H4 (cell line): ENCODE measurements around the gene TMEM141. TPM values are rescaled to one million over a fixed set of nuclear protein-coding genes. Genes with fewer than 3 reads are reported as not detected.
"Not testable (repeated sequence)": the region's sequence is repeated elsewhere in the genome, so short reads cannot be mapped to it uniquely, and the experiment has no call there.

ENCODE experiments used
- DNase-seq: peaks from one replicate; pipeline ENCODE4 v3.0.0-alpha.2; 2015; ENCODE audit warnings: low spot score
- total RNA-seq: library from RNA; depleted of rRNA; stranded (reverse); fragments of >200 nt; shearing (Covaris generic); gene quantifications from 2 replicates; pipeline ENCODE4 v1.2.3, GENCODE V29; 2014

The TMEM141 gene
- total RNA-seq, 1 experiment from 2014 or later, result 87.0 TPM

DNA sequence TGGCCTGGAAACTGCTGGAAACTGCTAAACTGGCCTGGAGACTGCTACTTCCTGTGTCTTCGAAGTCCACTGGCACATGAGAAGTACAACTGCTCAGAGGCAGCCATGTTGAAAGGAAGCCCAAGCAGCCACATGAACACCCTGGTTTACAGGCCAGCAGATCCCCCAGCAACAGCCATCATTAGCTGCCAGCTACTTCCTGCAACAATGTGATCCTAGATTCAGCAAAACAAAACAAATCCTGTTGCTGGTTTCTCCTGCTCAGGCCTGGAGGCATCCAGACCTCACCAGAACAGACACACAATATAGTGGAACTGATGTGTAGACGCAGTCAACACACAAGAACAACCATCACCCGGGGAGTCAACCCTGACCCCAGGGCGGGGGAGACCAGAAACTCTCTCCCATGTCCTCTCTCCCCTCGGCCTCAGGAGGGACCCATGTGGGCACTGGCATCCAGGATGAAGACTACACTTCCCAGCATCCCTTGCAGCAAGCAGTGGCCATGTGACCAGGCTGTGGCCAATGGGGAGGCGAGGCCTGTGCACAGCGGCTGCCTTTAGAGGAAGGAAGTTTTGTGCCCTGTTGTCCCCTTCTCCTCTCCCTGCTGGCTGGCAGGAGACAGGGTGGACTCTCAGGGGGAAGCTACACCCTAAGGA lies 17.6 kb upstream of the TMEM141 start:
- DNase-seq, result no peak

DNA sequence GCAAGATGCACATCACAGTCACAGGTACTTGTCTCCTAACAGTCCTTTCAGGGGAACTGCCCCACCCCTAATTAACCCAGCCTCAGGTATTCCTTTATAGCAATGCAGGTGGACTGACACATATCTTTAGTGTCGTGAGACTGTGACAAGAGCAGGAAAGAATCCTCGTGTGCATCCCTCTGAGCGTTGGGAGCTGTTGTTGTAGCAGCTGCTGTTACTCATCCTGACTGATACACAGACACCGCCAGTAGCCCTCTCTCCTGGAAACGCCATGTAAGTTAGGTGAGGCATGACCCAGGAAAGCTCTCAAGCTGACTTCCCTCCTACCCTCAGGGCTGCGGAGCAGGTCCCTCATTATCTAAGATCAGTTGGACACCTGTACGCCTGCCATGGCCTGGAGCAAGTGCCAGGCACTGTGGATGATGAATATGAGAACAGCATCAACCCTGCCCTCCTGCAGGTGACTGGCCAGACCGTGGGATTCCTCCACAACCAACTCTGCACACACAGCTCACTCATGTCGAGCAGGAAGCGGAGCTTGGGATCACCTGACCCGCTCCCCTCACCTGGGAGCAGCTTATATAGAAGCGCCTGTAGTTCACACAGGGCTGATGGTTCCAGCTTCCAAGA lies 16.6 kb upstream of the TMEM141 start:
- DNase-seq, result no peak

DNA sequence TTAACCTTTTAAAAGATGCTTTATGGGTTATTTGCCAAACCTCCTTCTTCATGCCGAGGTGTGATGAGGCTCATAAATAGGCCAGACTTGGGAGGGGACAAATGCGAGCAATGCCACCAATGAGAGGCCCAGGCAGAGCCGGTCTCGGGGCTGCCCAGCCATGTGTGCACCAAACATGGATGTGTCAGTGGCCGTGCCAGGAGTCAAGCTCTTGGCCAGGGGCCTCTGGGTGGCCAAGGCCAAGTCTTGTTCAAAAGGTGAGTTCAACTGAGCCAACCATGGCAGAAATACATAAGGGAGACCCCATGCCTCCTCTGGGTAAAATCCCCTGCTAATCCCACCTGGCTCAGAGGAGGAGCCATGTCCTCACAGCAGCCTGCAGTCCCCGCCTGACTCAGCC lies 16.0 kb upstream of the TMEM141 start:
- no peak for DNase-seq

DNA sequence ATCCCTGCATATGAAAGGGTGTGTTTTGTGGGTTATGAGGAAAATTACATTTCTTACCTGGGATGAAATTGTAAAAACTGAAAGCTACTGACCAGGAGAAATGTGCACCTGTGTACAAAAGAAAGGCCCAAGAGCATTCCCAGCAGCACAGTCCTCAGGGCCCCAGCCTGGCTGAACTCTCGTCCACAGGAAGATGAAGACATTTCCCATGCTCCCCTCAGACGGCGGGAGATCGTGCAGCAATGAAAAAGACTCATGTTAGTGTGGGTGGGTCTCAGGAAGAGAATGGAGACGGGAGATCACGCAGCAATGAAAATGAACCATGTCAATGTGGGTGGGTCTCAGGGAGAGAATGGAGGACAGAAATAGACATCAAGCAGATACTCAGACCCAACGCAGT lies 14.2 kb upstream of the TMEM141 start:
- DNase-seq, result no peak

DNA sequence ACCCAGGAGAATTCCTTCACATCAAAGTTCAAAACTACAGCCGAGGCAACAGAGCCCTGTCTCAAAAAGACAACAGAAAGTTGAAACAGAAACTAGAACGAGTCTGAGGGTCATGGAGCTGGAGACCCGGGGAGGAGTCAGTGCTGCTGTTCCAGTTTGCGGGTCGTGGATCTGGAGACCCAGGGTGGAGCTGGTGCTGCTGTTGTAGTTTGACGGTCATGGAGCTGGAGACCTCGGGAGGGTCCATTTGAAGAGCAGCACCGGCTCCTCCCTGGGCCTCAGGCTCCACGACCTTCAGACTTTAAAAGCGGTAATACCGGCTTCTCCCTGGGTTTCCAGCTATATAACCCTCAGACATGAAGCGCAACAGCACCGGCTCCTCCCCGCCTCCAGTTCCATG lies 13.8 kb upstream of the TMEM141 start:
- no peak for DNase-seq

DNA sequence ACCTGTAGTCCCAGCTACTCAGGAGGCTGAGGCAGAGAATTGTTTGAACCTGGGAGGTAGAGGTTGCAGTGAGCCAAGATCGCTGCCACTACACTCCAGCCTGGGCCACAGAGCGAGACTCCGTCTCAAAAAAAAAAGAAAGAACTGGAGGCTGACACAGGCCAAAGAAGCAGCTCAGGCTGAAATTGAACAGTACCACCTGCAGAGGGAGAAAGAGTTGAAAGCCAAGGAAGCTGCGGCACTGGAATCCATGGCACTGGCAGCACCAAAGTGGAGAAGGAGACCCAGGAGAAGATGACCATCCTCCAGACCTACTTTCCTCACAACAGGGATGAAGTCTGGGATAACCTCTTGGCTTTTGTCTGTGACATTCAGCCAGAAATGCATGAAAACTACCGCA lies 11.3 kb upstream of the TMEM141 start:
- DNase-seq, result no peak

DNA sequence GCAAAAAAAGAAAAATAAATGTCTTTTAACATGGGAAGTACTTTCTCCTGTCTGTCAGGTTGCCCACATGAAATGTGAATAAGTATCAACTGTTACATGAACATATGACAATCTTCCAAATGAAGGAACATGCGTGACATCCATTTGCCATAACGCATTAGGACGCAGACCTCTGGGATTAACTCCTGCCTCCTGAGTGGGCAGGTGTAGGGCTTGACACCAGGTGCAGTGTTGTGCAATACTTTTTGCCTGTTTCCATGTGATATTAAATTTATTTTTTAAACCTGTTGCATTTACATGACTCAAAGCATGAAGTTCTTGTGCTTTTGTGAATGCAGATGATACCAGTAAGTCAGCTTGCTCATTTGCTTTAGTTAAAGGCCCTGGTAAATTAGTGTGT lies 8.7 kb upstream of the TMEM141 start:
- no peak for DNase-seq

DNA sequence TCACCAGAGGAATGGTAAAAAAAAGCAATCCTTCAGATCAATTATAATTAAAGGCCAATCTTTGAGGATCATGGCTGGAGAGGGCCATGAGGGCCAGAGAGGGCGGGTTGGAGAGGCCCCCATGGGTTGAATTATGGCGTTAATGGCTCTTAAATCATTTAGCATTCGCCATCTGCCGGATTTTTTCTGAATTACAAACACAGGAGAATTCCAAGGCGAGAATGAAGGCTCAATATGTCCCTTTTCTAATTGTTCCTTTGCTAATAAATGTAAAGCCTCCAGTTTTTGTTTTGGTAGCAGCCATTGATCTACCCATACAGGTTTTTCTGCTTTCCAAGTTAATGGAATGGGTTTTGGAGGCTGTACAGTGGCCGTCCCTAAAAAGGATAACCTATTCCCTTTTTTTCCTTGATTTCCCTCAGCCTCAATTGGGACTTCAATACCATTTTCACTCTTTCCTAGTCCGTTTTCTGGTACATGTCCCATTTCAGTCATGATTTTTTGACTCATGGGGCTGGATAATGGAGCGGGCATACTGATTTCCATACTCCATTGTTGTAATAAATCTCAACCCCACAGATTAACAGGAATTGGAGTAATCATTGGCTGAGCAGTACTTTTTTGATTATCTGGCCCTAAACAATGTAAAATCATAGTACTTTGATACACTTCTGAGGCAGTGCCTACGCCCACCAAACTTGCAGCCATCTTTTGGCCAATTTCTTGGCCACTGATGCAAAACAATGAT lies 6.7 kb upstream of the TMEM141 start:
- DNase-seq, result no peak

DNA sequence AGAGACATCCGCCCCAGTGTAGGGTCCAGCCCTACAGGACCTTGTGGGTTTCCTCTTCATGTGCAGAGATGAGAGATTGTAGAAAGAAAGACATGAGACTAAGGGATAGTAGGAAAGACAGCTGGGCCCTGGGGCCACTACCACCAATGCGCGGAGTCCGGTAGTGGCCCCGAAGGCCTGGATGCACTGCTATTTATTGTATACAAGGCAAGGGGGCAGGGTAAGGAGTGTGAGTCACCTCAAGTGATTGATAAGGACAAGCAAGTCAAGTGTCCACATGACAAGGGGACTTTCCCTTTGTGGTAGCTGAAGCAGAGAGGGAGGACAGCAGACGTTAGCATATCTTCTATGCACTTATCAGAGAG lies 6.2 kb upstream of the TMEM141 start:
- no peak for DNase-seq

DNA sequence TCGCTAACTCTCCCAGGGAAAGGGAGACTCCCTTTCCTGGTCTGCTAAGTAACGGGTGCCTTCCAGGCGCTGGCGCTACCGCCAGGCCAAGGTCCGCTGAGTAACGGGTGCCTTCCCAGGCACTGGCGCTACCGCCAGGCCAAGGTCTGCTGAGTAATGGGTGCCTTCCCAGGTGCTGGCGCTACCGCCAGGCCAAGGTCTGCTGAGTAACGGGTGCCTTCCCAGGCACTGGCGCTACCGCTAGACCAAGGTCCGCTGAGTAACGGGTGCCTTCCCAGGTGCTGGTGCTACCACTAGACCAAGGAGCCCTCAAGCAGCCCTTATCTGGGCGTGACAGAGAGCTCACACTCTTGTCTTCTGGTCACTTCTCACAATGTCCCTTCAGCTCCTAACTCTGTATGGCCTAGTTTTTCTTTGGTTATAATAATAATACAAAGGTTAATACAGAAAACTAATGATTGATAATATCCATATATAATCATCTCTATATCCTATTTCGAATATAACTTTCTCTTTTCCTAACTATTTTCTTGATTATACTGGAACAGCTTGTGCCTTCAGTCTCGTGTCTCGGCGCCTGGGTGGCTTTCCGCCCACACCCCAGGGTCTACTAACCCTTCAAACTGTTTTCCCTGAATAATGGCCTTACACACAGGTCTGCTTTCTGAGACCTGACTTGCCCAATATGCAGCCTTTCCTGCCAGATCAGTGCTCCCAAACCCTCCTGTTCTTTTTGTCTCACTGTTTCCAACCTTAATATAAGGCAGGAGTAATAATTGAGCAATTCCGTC lies 5.4 kb upstream of the TMEM141 start:
- DNase-seq, result not testable (repeated sequence)

DNA sequence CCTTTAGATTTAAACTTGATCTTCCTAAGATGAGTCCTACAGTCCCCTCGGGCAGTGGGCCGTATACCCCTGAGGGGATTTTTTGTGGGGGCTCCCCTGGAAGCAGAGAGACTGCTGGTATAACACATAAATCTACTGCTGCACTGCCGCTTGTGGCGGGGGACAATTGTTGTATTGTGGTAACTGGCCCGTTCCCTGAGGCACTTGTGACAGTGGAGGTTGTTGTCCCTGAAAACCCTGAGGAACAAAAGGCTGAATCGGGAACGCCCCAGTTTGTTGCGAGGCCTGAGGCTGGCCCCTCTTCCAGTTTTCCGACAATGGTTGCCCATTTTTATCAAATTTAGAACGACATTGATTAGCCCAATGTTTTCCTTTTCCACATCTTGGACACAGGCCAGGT lies 4.7 kb upstream of the TMEM141 start:
- DNase-seq, result no peak

DNA sequence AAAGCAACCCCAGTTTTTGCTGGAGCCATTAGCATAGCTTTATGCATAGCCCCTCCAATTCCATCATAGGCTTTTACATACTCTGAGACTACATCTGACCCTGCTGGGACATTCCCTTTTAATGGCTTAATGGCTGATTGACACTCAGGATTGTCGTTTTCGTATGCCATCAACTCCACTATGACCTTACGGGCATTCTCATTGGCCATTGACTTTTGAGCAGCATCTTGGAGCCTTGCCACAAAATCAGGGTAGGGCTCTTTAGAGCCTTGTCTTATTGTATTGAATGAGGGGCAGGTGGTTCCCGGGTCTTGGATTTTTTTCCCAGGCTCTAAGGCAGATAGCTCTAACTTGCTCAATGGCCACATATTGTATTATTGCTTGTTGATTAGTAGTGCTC lies 4.2 kb upstream of the TMEM141 start:
- DNase-seq, result not testable (repeated sequence)

DNA sequence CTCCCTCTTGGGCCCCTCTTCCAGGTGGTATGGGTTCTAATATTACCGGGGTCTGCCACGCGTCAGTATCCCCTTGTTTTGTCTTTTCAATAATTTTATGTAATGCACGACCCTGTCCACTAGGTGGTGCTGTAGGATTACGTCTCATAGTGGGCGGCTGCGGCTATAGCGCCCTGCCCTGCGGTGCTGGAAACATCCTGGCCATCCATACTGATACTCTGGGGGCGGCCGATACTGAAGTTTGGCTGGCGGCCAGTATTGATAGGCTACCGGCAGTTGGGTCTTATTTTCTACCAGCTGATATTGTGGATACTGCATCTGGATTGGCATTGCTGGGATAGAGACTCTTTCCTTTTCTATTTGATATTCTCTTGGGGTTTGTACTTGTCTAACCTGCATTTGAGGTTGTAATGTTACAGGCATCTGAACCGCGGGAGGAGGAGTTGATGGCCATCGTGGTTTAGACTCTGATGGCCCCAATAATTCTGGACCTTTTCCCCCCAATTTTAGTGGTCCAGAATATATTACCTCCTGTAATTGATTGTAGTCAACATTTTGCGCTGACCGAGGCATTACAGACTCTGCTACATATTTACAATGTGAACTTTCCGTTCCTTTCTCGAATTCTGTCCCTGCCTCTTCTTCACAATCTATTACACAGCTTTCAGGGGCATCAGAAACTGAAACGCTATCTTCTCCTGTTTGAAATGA lies 3.3 kb upstream of the TMEM141 start:
- DNase-seq, result peak; percentile 54

DNA sequence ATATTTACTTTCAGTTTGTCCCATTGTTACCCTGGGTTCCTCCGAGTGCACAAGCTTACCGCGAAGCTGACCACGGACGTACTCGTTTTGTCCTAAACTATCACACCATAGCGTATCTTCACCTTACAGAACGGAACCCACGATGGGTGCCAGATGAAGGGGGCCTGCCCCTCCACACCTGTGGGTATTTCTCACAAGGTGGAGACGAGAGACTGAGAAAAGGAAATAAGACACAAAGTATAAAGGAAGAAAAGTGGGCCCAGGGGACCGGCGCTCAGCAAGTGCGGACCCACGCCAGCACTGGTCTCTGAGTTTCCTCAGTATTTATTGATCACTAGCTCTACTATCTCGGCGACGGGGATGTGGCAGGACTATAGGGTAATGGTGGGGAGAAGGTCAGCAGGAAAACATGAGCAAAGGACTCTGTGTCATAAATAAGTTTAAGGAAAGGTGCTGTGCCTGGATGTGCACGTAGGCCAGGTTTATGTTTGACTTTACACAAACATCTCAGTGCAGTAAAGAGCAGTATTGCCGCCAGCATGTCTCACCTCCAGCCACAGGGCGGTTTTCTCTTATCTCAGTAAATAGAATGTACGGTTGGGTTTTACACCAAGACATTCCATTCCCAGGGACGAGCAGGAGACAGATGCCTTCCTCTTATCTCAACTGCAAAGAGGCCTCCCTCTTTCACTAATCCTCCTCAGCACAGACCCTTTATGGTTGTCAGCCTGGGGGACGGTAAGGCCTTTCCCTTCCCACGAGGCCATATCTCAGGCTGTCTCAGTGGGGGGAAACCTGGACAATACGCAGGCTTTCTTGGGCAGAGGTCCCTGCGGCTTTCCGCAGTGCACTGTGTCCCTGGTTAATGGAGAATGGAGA lies 2.3 kb upstream of the TMEM141 start:
- DNase-seq, result not testable (repeated sequence)

DNA sequence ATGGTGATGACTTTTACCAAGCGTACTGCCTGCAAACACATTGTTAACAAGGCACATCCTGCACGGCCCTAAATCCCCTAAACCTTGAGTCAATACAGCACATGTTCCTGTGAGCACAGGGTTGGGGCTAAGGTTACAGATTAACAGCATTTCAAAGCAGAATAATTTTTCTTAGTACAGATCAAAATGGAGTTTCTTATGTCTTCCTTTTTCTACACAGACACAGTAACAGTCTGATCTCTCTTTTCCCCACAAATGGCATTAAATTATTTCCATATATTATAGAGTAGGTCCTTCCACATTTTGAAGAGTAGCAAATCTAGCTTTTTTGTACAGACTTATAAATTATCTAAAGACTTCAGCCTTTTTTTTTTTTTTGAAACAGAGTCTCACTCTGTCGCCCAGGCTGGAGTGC lies 1.6 kb upstream of the TMEM141 start:
- DNase-seq, result no peak

DNA sequence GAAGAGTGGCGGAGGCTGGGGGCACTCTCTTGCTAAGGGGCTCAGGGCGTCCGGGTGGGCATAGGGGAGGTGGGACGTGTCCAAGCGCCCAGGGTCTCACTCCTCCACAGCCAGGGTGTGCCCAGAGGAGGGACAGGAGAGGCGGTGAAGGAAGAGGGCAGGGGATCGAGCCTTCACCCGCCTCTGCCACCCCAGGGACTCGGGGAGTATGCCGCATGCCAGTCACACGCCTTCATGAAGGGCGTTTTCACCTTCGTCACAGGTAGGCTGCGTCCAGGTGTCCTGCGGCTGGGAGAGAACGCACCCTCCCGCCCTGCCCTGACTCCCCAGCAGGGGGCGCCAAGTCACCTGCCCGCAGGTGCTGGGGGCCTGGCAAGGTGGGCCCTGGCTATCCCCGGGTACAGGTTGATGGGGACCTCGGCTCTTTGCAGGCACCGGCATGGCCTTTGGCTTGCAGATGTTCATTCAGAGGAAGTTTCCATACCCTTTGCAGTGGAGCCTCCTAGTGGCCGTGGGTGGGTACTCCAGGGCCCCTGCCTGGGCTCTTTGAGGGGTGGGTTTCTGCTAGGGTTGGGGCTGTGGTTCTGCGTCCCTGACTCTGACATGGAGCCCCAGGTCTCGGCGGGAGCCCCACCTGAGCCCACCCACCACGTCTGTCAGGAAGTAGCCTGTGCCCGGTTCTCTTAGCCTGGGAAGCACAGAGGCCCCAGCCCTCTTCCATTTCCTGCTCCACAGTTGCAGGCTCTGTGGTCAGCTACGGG lies 552 bp downstream of the TMEM141 start:
- no peak for DNase-seq

DNA sequence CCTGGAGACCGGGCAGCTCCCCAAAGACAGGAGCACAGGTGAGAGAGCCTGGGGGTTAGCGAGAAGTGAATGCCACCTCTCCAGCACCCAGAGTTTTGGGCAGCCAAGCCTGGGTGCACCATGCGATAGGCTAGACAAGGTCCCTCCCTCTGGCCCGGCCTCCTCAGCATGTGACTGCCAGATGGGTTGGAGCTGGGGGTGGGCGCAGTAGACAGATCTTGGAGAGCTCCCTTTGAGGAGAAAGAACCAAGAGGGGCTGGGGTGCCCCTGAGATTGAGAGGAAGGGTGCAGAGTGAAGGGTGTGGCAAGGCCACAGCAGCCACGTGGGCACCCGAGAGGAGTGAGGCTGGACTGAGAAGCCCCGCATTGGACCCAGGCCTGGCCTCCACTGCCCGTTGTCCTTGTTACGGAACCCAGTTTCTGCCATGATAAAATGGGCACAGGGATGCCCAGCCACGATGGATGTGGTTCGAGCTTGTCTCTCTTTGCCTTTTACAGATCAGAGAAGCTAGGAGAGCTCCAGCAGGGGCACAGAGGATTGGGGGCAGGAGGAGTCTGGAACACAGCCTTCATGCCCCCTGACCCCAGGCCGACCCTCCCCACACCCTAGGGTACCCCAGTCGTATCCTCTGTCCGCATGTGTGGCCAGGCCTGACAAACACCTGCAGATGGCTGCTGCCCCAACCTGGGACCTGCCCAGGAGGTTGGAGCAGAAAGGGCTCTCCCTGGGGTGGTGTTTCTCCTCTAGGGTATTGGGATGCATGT lies 1.4 kb downstream of the TMEM141 start:
- no peak for DNase-seq

DNA sequence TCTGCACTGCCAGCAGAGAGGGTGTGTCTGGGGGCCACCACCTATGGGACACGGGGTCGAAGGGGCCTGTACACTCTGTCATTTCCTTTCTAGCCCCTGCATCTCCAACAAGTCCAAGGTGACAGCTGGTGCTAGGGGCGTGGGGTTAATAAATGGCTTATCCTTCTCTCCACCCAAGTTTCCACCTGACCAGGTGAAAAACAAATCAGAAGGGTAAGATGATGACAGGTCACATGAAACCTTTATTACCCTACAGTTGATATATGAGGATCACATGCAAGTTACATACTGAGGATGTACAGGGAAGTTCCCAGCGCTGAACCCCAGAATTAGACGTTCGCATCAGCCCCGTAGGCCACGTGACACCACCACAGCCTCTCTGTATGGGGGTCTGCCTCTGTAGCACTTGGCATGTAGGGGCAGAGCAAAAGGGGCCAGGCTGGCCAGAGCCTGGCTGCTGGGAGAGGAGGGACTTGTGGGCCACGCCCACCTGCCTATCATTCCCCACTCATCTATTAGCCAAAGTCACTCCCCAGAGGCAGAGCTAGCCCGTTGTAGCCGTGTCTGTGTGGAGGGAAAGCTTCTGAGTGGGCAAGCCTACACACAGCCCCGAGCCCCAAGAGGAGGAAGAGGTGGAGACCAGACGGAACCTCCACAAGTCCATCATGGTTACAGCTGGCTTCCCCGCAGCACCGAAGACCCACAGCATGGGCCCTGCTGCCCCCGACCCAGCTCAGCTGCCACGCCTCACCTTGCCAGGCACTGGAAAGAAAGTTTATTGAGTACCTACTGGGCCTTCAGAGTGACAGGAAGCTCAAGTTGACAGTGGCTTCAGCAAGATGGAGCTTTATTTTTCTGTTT lies 2.2 kb downstream of the TMEM141 start:
- DNase-seq, result no peak
